HCT116 (cell line): ENCODE measurements around the gene MDP1. TPM values are rescaled to one million over a fixed set of nuclear protein-coding genes. Genes with fewer than 3 reads are reported as not detected.

Source experiments
- ATAC-seq: fragments of 200-7000 bp; cut with Tn5 transposase; 2 replicates; pipeline ENCODE4 v1.9.1; 2020; ENCODE audit warnings: mild to moderate bottlenecking, moderate library complexity
- BruUV-seq: library from RNA; stranded (reverse); fragments of 400-500 nt; replicated peaks from 2 replicates; lab custom pipeline; 2021; lab: Mats Ljungman, UMichigan
- CTCF ChIA-PET: fragments of 300-600 bp; sonication (Branson Sonifier 250); formaldehyde crosslinking; loops from one replicate; lab custom pipeline; 2021; ENCODE audit warnings: antibody characterized with exemption; lab: Charles Lee
- POLR2A ChIA-PET: fragments of 300-600, 350-600 bp; sonication (Branson Sonifier 250); formaldehyde crosslinking; loops from one replicate; lab custom pipeline; 2021; ENCODE audit warnings: antibody characterized with exemption; lab: Charles Lee
- RAD21 ChIA-PET, 2 experiments: fragments of 300-600 bp; sonication (Branson Sonifier 250); formaldehyde crosslinking; loops; one replicate each; lab custom pipeline; 2023; ENCODE audit warnings: low total read pairs in 2 of 2; ENCODE audit not compliant: uncharacterized antibody in 2 of 2, unreplicated experiment in 2 of 2, low non-redundant PET in 1 of 2; lab: Charles Lee
- DNase-seq: peaks from one replicate; pipeline ENCODE4 v3.0.0-alpha.2; 2010; ENCODE audit warnings: low read depth, low spot score
- H2AFZ ChIP-seq: fragments of 200-600 bp; shearing (Covaris generic), sonication (generic); 2 replicates; pipeline ENCODE4 v1.6.1; 2017; ENCODE audit warnings: low read depth, mixed run types, mixed read lengths, antibody characterized with exemption, low read length; ENCODE audit not compliant: poor library complexity, severe bottlenecking
- H3K27ac ChIP-seq: 2 replicates; pipeline ENCODE4 v1.5.1; 2012; ENCODE audit warnings: low read depth, low read length
- H3K27me3 ChIP-seq: fragments of 200-600 bp; sonication (generic); 2 replicates; pipeline ENCODE4 v1.6.1; 2016; ENCODE audit warnings: mixed run types, low read length, mixed read lengths; ENCODE audit not compliant: insufficient read depth
- H3K36me3 ChIP-seq, 2 experiments: fragments of 200-500 bp in 1 of 2; fragments of 200-600 bp in 1 of 2; sonication (Bioruptor generic) in 1 of 2; sonication (generic) in 1 of 2; 2 replicates each; pipeline versions ENCODE4 v1.5.1 to v1.6.1; 2014 to 2016; ENCODE audit warnings: low read length in 2 of 2, inconsistent platforms in 1 of 2, mixed read lengths in 1 of 2, mixed run types in 1 of 2; ENCODE audit not compliant: insufficient read depth in 2 of 2, control insufficient read depth in 1 of 2
- H3K4me1 ChIP-seq, 2 experiments: fragments of 200-600 bp in 1 of 2; sonication (generic) in 1 of 2; 2 replicates each; pipeline versions ENCODE4 v1.5.1 to v1.6.1; 2012 to 2017; ENCODE audit warnings: low read length in 2 of 2, inconsistent platforms in 1 of 2, mild to moderate bottlenecking in 1 of 2, mixed read lengths in 1 of 2, mixed run types in 1 of 2, moderate library complexity in 1 of 2; ENCODE audit not compliant: insufficient read depth in 2 of 2, control insufficient read depth in 1 of 2
- H3K4me2 ChIP-seq: fragments of 200-600 bp; sonication (generic); 2 replicates; pipeline ENCODE4 v1.6.1; 2017; ENCODE audit warnings: mixed run types, low read length, mixed read lengths
- H3K4me3 ChIP-seq, 2 experiments: fragments of 200-600 bp in 1 of 2; sonication (generic) in 1 of 2; replicated peaks in 1 of 2; 2 replicates each; pipeline ENCODE4 v1.5.1; 2011 to 2016; ENCODE audit warnings: low read length in 2 of 2, control low read depth in 1 of 2, low read depth in 1 of 2, mild to moderate bottlenecking in 1 of 2, mixed read lengths in 1 of 2, mixed run types in 1 of 2
- H3K79me2 ChIP-seq: fragments of 200-600 bp; sonication (generic); 2 replicates; pipeline ENCODE4 v1.6.1; 2017; ENCODE audit warnings: mild to moderate bottlenecking, mixed run types, low read length, moderate library complexity, mixed read lengths; ENCODE audit not compliant: insufficient read depth
- H3K9ac ChIP-seq: fragments of 200-600 bp; sonication (generic); 2 replicates; pipeline ENCODE4 v1.6.1; 2016; ENCODE audit warnings: low read length, mixed read lengths
- H3K9me2 ChIP-seq: fragments of 200-600 bp; sonication (generic), shearing (Covaris generic); 2 replicates; pipeline ENCODE4 v1.6.1; 2017; ENCODE audit warnings: mixed run types, mild to moderate bottlenecking, moderate library complexity; ENCODE audit not compliant: insufficient read depth
- H3K9me3 ChIP-seq, 2 experiments: fragments of 200-500 bp in 1 of 2; fragments of 200-600 bp in 1 of 2; sonication (Bioruptor generic) in 1 of 2; sonication (generic) in 1 of 2; 2 replicates each; pipeline ENCODE4 v1.6.1; 2014 to 2017; ENCODE audit warnings: low read length in 2 of 2, mixed read lengths in 2 of 2, inconsistent platforms in 1 of 2, low read depth in 1 of 2, mild to moderate bottlenecking in 1 of 2, mixed run types in 1 of 2, moderate library complexity in 1 of 2; ENCODE audit not compliant: control insufficient read depth in 1 of 2, insufficient read depth in 1 of 2
- H4K20me1 ChIP-seq: fragments of 200-600 bp; sonication (generic), shearing (Covaris generic); 2 replicates; pipeline ENCODE4 v1.6.1; 2017; ENCODE audit warnings: mixed run types, mild to moderate bottlenecking, moderate library complexity; ENCODE audit not compliant: insufficient read depth
- CTCF ChIP-seq, 3 experiments: fragments of 200-600 bp in 1 of 3; sonication (generic) in 1 of 3; IDR thresholded peaks in 2 of 3; conservative IDR thresholded peaks in 1 of 3; 2 replicates each; pipeline ENCODE4 v1.5.1; 2012 to 2017; ENCODE audit warnings: low read depth in 2 of 3, low read length in 2 of 3, antibody characterized with exemption in 1 of 3, borderline replicate concordance in 1 of 3, control low read depth in 1 of 3, mild to moderate bottlenecking in 1 of 3, mixed read lengths in 1 of 3, mixed run types in 1 of 3, moderate library complexity in 1 of 3; ENCODE audit not compliant: insufficient read depth in 1 of 3
- SIN3A ChIP-seq: IDR thresholded peaks from 2 replicates; pipeline ENCODE4 v1.6.1; 2012; ENCODE audit warnings: low read depth
- intact Hi-C: fragments of 100-400 bp; cut with micrococcal nuclease; formaldehyde crosslinking; loops from 2 replicates; pipeline ENCODE4 v1.10.0; 2022
- total RNA-seq: library from RNA; stranded (reverse); gene quantifications from one replicate; pipeline ENCODE4 v1.2.1, GENCODE V29; 2021; ENCODE audit not compliant: unreplicated experiment

The MDP1 gene
- total RNA-seq, 1 experiment from 2014 or later: 15.9 TPM

DNA sequence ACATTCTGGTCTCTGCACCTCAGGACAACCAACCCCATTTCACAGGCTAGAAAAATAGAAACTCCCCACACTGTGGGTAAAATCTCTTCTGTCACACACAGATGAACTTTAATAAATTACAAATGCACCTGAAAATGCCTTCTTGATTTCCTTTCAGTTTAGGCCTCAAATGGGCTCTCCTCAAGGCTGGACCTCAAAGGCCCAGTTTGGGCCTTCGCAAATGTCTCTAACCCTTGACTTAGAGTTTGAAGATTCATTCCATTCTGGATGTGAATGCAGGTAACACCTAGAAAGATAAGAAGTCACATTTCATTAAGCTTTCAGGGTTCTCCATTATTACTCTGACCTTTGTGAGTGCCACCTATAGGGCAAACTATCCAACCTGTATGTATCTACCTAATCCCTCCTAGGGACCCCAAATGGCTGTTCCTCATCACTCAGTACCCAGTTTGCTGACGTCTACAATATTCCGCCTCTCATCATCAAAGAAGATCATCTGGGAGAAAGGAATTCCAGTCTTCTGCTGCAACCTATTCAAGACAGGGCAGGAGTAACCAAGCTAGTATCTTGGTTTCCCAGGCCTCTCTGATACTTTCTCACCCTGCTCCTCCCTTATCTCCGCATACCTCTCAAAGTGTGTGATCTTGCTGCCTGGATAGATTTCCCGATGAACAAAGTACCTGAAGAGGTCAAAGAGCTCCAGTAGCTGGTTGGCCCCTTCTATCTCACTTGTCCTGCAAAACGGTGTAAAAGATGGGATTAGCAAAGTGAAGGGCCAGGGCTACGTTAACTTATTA lies 1.8 kb downstream of the MDP1 start:
- intact Hi-C loops: loop anchor here (5.0 to 10.0 kb wide), 2 partner anchors 102 to 221 kb away; partner anchors contain the start of genes DCAF11 and NRL

More for the DNA sequence above, 1.8 kb downstream of the MDP1 start:
- ChIA-PET POLR2A (interaction anchor here (0.7 to 1.5 kb wide), 8 partner anchors 19 to 218 kb away, joined by 3 to 8 read pairs (median 4); partner anchors contain the start of genes DHRS1, IPO4, IRF9 and NOP9), RAD21 (no interaction called here), CTCF (interaction anchor here (0.6 to 2.6 kb wide), 8 partner anchors 28 to 218 kb away, joined by 3 to 9 read pairs (median 4); partner anchors contain the start of genes CIDEB, IRF9 and TINF2)
- no peaks in the 10 kb centered on the region for H4K20me1 ChIP-seq
- H3K27ac ChIP-seq: peak overlapping the region; percentile 96
- H3K4me3 ChIP-seq: peak overlapping the region; percentile 51 to 89
- no peak for ATAC-seq
- TSS peak; percentile 92 for BruUV-seq
- DNase-seq: no peak
- no peak overlapping the region for H2AFZ ChIP-seq
- no peaks in the 10 kb centered on the region for H3K27me3 ChIP-seq
- H3K9ac ChIP-seq: peak overlapping the region; percentile 96
- TF ChIP-seq CTCF (IDR thresholded peaks at IDR 0.05 in 2 of 3, conservative IDR thresholded peaks at IDR 0.05 in 1 of 3; ENCODE audit: borderline replicate concordance in 1 of 3, insufficient read depth in 1 of 3, low read depth in 2 of 3, low read length in 2 of 3): peak in 1 of 3 experiments; percentile 22; a peak in 1 of 6 replicates
- no peak for TF ChIP-seq SIN3A
- peaks cover 9 to 15% of the 10 kb centered on the region in 2 experiments; a peak in 2 of 4 replicates for H3K36me3 ChIP-seq
- H3K9me3 ChIP-seq: no peaks in the 10 kb centered on the region
- H3K79me2 ChIP-seq: peaks cover 14% of the 10 kb centered on the region; the same call in 1 of the 2 replicates
- H3K4me2 ChIP-seq: peak overlapping the region; percentile 87
- H3K4me1 ChIP-seq: peaks cover 22 to 29% of the 10 kb centered on the region in 2 experiments
- no peaks in the 10 kb centered on the region for H3K9me2 ChIP-seq
